COLO829 (cell line): ENCODE data around the gene COL13A1.

Source experiments
- DNase-seq: peaks from one replicate; pipeline ENCODE4 v3.0.0; 2012; ENCODE audit warnings: low spot score

COL13A1 gene

GRCh38 chr10:69949770-69950169, 148.1 kb downstream of the COL13A1 start:
- no peak for DNase-seq

- no peak for DNase-seq
Observed at GRCh38 chr10:69951658-69952057, 150.0 kb downstream of the COL13A1 start.

DNA sequence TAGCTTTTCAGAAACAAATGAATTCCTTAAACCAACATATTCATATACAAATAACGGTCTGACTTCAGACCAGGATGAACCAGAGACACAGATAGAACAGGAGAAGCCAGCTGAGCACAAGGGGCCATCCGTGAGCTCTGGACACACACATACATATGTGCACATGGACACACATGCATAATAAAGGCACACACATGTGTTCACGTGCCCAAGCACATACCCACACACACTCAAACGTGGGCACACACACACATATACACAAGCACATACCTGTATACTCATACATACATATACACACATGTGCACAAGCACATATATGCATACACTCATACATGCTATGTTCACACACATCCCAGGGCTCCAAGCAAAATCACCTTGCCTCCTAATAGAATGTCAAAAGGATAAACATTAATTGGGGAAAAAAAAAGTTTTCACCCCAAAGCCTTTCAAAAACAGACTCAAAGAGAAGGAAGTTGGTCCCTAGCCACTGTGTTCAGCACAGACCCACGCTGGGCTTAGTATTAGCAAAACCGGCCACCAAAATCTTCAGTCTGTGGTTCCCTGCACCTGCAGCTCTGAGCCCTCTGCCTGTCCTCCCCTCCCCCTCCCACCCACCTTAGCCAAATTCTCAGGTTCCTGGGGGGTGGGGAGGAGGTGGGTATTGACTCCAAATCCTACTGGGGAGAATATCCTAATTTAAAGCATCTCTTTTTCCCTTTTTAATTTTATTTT, 150.5 kb downstream of the COL13A1 start:
- no peak for DNase-seq

DNA sequence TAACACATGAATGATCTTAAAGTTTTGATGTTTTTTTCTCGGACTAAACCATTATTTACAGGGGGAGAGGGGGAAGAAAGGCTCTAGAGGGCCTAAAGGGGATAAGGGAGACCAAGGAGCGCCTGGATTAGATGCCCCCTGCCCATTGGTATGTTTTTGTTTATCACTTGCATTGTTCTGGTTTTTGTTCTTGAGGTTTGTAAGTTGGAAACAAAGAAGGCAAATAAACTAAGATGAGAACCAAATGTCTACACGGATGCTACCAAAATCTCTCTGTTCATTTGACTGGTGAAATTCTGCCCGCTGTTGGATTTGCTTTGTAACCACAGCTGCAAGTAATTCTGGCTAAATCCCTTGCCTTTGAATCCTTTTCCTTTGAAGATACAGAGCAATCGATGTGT, 151.1 kb downstream of the COL13A1 start:
- DNase-seq, result no peak

DNA sequence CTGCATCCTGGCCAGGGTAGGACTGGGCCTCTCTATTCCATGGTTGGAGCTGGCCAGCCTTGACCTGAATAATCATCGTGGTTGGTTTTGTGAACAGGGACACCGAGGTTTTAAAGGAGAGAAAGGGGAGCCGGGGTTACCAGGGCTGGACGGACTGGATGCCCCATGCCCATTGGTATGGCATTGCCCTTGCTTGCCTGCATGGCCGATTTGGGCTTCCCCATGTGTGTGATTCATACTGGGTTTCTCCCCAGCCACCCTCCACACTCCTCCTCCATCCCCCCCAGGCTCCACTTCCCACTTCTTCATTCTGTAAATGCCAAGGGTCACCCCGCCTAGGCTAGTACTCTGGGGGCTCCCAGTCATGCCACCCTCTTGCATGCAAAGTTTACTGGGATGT, 152.1 kb downstream of the COL13A1 start:
- no peak for DNase-seq

GRCh38 chr10:69955211-69955805, 153.6 kb downstream of the COL13A1 start:
- DNase-seq, result no peak

DNA sequence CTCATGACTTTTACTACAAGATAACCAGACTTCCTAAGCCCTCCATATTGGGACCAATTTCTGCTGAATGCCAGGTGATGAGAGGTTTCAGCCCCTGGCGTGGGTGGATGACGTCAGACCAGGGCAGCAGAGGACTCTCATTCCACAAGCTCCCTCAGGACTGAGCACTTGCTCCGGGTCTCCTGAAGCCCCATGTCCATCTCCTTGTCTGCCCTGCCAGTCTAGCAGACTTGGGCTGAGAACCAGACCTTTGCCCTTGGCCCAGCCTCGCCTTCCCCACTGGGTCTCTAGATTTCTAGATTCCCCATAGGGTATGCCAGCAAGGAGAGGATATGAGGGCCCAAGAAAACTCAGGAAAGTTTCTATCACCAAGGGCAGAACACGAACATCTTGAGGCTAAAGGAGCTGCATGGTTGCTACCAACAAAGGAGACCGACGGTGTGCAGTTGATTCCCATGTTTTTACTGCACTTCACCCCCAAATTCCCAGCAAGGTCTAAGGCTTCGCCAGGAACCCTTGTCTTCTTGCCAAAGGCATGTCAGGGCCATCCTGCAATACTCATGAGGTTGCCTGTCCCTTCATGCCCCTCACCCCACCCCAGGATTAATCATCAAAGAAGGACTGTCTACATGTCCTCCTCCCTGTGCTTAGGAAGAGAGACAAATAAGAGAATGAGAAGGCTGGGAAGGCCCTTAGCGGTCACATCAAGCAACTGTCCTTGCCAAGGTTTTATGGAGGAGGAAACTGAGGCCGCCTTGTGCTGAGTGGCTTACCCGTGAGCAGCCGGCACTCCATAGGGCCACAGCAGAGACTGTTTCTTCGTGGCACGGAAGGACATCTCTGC, 154.4 kb downstream of the COL13A1 start:
- DNase-seq, result no peak

- DNase-seq, result no peak
Observed at GRCh38 chr10:69956741-69957230, 155.1 kb downstream of the COL13A1 start.

- no peak for DNase-seq
Observed at GRCh38 chr10:69957241-69957885, 155.7 kb downstream of the COL13A1 start.

GRCh38 chr10:69957886-69958555, 156.3 kb downstream of the COL13A1 start:
- peak; percentile 53 for DNase-seq

- DNase-seq, result no peak
Observed at GRCh38 chr10:69958556-69958902, 156.8 kb downstream of the COL13A1 start.

- no peak for DNase-seq
Observed at GRCh38 chr10:69959911-69960310, 158.2 kb downstream of the COL13A1 start.

DNA sequence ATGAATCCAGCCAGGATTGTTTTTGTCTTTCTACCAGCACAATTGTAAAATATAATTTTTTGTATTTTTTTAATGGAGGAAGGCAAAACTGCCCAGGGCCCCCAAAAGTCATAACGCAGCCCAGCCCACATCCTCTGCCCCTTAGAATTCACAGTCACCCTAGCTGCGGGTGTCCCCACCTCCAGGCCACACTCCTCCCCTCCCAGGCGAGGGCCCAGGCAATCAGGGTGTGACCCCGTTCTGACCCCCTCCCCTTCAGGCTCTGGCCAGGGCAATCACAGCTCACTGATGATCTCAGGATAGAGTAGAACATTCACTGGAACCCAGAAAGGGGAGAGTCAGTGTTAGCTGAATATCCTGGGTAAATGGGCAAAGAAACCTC, 158.9 kb downstream of the COL13A1 start:
- DNase-seq, result no peak

DNA sequence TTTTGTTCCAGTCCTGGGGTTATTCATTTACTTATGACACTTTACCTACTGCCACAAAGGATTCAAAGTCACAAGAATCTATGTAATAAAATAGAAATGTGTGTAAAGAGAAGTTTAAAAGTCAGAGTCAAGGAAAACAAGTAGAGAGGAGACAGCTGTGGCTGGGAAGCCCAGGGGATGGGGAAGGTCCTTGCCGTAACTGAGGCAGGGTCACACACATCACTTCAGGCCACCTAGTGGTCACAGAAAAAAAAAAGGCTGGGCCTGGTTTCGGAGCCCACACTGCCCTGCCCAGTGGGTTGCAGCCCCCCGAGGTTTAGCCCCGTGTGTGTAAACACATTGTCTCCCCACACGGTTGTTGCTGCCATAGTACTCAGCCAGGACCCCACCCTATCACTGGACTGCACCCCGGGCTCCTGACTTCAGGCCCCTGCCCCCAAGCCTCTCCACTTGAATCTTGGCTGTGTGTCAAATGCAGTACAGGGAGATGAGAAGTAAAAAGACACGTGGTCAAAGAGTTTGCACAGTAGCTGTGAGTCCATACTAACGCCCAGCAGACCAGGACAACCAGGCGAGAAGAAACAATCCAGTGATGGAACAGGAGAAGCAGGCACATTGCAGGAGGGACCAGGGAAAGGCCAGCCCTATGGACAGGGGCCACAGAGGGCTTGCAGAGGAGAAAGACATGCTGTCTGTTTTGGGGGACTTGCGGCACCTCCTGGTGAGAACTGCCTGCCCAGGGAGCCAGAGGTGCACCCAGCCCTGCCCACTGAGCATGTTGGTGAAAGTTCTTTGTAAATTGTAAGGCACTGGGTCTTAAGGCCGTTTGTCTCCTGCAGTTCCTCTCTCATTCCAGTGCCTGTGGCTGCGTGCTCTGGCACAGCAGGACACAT, 159.5 kb downstream of the COL13A1 start:
- DNase-seq, result no peak

GRCh38 chr10:69961881-69962745, 160.4 kb downstream of the COL13A1 start:
- DNase-seq, result no peak

DNA sequence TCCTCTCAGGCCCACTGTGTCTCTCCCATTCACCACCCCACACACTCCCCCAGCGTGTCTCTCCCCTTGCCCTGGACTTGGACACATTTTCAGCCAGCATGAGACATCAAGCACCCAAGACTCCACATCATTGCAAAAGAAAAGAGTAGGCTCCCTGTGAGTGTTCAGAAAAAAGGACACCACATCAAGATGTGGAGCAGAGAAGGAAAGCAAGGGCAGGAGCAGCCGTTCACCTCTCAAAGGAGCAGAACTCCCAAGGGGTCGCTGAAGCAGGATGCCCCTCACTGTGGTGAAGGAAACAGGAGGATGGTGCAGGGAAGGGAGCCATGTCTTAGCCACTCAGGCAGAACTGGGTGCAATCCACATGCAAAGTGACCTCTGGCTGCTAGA, 161.0 kb downstream of the COL13A1 start:
- no peak for DNase-seq

DNA sequence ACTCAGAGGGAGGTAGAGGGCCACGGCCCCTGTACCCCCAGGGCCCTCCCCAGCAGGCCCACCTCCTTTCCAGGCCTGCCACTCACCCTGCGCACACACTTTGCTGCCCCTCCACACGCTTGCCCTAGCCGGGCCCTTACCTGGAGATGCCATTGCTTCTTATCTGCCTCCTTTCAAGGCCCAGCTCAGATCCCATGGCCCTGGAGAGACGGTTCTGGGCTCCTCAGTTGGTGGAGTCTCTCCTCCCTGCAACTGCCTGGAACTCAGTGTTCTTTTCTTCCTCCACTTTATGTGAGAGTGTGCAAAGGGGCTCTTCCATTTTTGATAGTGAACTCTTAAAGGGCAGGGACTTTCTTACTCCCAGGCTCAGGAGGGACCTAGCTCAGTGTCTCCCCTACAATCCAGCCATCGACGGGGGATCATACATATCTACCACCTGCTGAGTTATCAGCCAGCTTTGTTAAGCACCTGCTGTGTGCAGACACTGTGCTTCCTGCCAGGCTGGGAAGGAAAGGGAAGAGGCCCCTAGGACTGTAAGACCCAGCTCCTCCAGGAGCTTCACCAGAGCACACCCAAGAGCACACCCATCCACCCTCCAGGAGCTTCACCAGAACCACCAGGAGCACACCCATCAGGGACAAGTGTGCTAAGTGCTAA, 161.6 kb downstream of the COL13A1 start:
- DNase-seq, result no peak

- DNase-seq, result no peak
Observed at GRCh38 chr10:69963835-69964710, 162.4 kb downstream of the COL13A1 start.
